Measurements from ENCODE around the gene TIGD4. TPM values are rescaled to one million over a fixed set of nuclear protein-coding genes. Genes with fewer than 3 reads are reported as not detected.

The TIGD4 gene
- total and polyA plus RNA-seq, 7 donors = 0.03 to 0.56 (median 0.12) TPM; not detected in 1

- no peak overlapping the region for H3K27ac ChIP-seq
- 70 to 80% (median 76%) methylated on average over 3 of the region's 3 CpGs for WGBS, 3 donors
- no peaks in the 10 kb centered on the region for H3K27me3 ChIP-seq (ENCODE audit: insufficient read depth in 3 of 3, low read length in 2 of 3)
- no peak for TF ChIP-seq CTCF (IDR thresholded peaks at IDR 0.05)
- DNase-seq (no peak), ATAC-seq (no peak)
- H3K4me3 ChIP-seq = no peak overlapping the region
- no peaks in the 10 kb centered on the region for H3K9me3 ChIP-seq
- intact Hi-C loops (cut with DNase I) = no loop called here
- no peaks in the 10 kb centered on the region for H3K4me1 ChIP-seq
- H3K36me3 ChIP-seq (ENCODE audit: insufficient read depth in 1 of 2, low read depth in 1 of 2) = no peaks in the 10 kb centered on the region
Measured at GRCh38 chr4:152723236-152723635, 56.3 kb downstream of the TIGD4 start.

- no peak for TF ChIP-seq CTCF (IDR thresholded peaks at IDR 0.05)
- H3K36me3 ChIP-seq (ENCODE audit: insufficient read depth in 1 of 2, low read depth in 1 of 2) = no peaks in the 10 kb centered on the region
- peak overlapping the region; percentile 18 for H3K4me3 ChIP-seq
- intact Hi-C loops (cut with DNase I) = no loop called here
- no peaks in the 10 kb centered on the region for H3K4me1 ChIP-seq
- DNase-seq (no peak), ATAC-seq (no peak)
- WGBS, 3 donors = 59 to 61% (median 61%) methylated on average over 24 of the region's 24 CpGs
- no peak overlapping the region for H3K27ac ChIP-seq
- no peaks in the 10 kb centered on the region for H3K9me3 ChIP-seq
- no peaks in the 10 kb centered on the region for H3K27me3 ChIP-seq (ENCODE audit: insufficient read depth in 3 of 3, low read length in 2 of 3)
Measured at GRCh38 chr4:152719801-152720556, 59.6 kb downstream of the TIGD4 start.

Other genes starting within 250 kb of the TIGD4 start
- gene FBXW7, start 243.6 kb downstream of the TIGD4 start, total RNA-seq = 10 to 100 TPM; 28.7 to 41.1 (median 30.6) TPM
- 10 to 100 TPM in 2 of 3 donors, 1 to 10 TPM in 1; 9.8 to 23.3 (median 17.1) TPM for gene FBXW7, start 243.6 kb downstream of the TIGD4 start, polyA plus RNA-seq
- gene TMEM154, start 99.7 kb downstream of the TIGD4 start, total RNA-seq = under 1 TPM; 0.40 to 0.98 (median 0.67) TPM
- under 1 TPM; 0.06 to 0.14 (median 0.10) TPM for gene TMEM154, start 99.7 kb downstream of the TIGD4 start, polyA plus RNA-seq
- 10 to 100 TPM in 3 of 4 donors, 1 to 10 TPM in 1; 8.1 to 15.7 (median 12.4) TPM for gene ARFIP1, start 224 bp upstream of the TIGD4 start, total RNA-seq
- gene ARFIP1, start 224 bp upstream of the TIGD4 start, polyA plus RNA-seq = 10 to 100 TPM in 2 of 3 donors, 1 to 10 TPM in 1; 6.8 to 12.9 (median 12.2) TPM
- gene FHDC1, start 156.6 kb upstream of the TIGD4 start, total RNA-seq = under 1 TPM; 0.27 to 0.54 (median 0.33) TPM
- 1 to 10 TPM in 1 of 3 donors, under 1 TPM in 2; 0.31 to 2.8 (median 0.52) TPM for gene FHDC1, start 156.6 kb upstream of the TIGD4 start, polyA plus RNA-seq

Measured in psoas muscle (tissue), 8 donors.